MM.1S (cell line): Measurements from ENCODE around the gene SPSB3.

Experiments used
- DNase-seq: peaks from one replicate; pipeline ENCODE4 v3.0.0-alpha.2; 2015
- H2AFZ ChIP-seq: fragments of 300-600 bp; sonication (generic); 2 replicates; pipeline ENCODE4 v1.6.0; 2016; ENCODE audit warnings: antibody characterized with exemption, low read length
- H3F3A ChIP-seq: fragments of 300-600 bp; sonication (generic); 2 replicates; pipeline ENCODE4 v1.6.1; 2016; ENCODE audit warnings: mild to moderate bottlenecking, antibody characterized with exemption, low read length, moderate library complexity, mixed read lengths; ENCODE audit not compliant: insufficient read depth
- H3K27ac ChIP-seq: fragments of 300-600 bp; sonication (generic); 2 replicates; pipeline ENCODE4 v1.5.1; 2016; ENCODE audit warnings: mild to moderate bottlenecking, low read length
- H3K27me3 ChIP-seq: fragments of 300-600 bp; sonication (generic); replicated peaks from 2 replicates; pipeline ENCODE4 v1.6.0; 2016; ENCODE audit warnings: low read length; ENCODE audit not compliant: insufficient read depth
- H3K36me3 ChIP-seq: fragments of 300-600 bp; sonication (generic); replicated peaks from 2 replicates; pipeline ENCODE4 v1.6.1; 2016; ENCODE audit warnings: mild to moderate bottlenecking, low read length, mixed read lengths; ENCODE audit not compliant: insufficient read depth
- H3K4me1 ChIP-seq: fragments of 300-600 bp; sonication (generic); 2 replicates; pipeline ENCODE4 v1.6.1; 2016; ENCODE audit warnings: low read length, mixed read lengths
- H3K4me2 ChIP-seq: fragments of 300-600 bp; sonication (generic); 2 replicates; pipeline ENCODE4 v1.6.0; 2016; ENCODE audit warnings: low read depth, low read length
- H3K4me3 ChIP-seq: fragments of 300-600 bp; sonication (generic); 2 replicates; pipeline ENCODE4 v1.5.1; 2016; ENCODE audit warnings: low read length, mixed read lengths
- H3K79me2 ChIP-seq: fragments of 300-600 bp; sonication (generic); 2 replicates; pipeline ENCODE4 v1.6.1; 2016; ENCODE audit warnings: mixed run types, low read length, mixed read lengths
- H3K9ac ChIP-seq: fragments of 300-600 bp; sonication (generic); 2 replicates; pipeline ENCODE4 v1.6.1; 2016; ENCODE audit warnings: low read length, mixed read lengths
- H3K9me2 ChIP-seq: fragments of 300-600 bp; sonication (generic); replicated peaks from 2 replicates; pipeline ENCODE4 v1.6.1; 2016; ENCODE audit warnings: mild to moderate bottlenecking, low read length, mixed read lengths; ENCODE audit not compliant: insufficient read depth
- H3K9me3 ChIP-seq: fragments of 300-600 bp; sonication (generic); replicated peaks from 2 replicates; pipeline ENCODE4 v1.6.1; 2016; ENCODE audit warnings: mild to moderate bottlenecking, low read length, mixed read lengths; ENCODE audit not compliant: insufficient read depth
- H4K20me1 ChIP-seq: fragments of 300-600 bp; sonication (generic); 2 replicates; pipeline ENCODE4 v1.6.1; 2016; ENCODE audit warnings: mild to moderate bottlenecking, low read length, moderate library complexity, mixed read lengths; ENCODE audit not compliant: insufficient read depth
- EZH2 ChIP-seq: fragments of 300-600 bp; sonication (generic); optimal IDR thresholded peaks from 2 replicates; pipeline ENCODE3; 2017; ENCODE audit warnings: low read depth, mild to moderate bottlenecking, antibody characterized with exemption, low read length, mixed read lengths
- EZH2phosphoT487 ChIP-seq: fragments of 300-600 bp; sonication (generic); IDR thresholded peaks from 2 replicates; pipeline ENCODE4 v1.6.1; 2018; ENCODE audit warnings: antibody characterized with exemption, low read length
- TF ChIP-seq, protein P1 (sequence below): fragments of 300-600 bp; sonication (generic); IDR thresholded peaks from 2 replicates; pipeline ENCODE4 v1.5.1; 2016; ENCODE audit warnings: antibody characterized with exemption, low read length, mixed read lengths

Gene SPSB3

DNA sequence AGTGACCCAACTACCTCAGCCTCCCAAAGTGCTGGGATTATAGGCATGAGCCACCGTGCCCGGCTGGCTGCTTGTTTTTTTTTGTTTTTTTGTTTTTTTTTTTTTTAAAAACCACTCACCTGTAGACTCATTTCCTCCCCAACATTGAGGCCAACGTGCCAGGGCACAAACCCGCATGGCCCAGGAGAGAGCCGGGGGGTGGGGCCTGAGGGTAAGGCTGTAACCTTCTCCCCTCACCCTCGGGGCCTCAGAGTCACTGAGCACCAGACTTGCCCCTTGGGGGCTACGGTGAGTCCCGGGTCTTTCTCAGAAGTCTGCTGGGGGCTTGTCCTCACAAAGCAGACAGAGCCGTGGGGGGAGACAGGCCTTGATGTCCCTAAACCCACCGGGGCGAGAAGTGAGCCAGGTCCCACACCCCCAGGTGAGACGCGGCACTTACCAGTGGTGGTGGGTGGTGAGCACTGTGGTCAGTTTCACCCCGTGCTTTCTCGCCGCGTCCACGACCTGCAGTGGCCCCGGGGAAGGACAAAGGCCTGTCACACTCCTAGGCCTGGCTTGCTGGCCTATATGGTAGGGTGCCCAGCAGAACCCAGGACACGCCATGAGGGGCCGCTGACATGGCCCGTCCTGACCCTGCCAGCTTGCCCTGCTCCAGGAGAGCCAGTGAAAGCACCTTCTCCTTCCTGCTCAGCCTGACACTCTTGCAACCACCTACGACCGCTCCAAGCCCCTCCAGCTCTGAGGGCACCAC lies 39.7 kb upstream of the SPSB3 start:
- Histone ChIP-seq H3K27ac (no peak overlapping the region), H3F3A (peaks cover 6% of the 10 kb centered on the region)
- no peak for DNase-seq

DNA sequence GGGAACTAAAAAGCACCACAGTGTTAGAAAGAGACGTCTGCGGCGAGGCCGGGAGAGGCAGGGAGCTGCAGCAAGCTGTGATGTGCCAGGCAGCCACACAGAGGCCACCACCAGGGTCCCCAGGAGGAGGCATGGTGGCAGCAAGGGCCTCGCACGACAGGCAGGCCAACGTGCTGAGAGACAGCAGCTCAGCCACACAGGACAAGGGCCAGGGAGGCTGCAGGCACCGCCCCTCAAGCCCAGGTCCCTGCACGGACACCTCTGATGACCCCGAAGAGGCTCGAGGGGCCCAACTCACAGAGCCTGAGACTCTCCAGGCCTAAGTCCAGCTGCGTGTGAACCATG lies 38.5 kb upstream of the SPSB3 start:
- no peaks in the 10 kb centered on the region for H3K36me3 ChIP-seq

More for the DNA sequence above, 39.7 kb upstream of the SPSB3 start:
- no peaks in the 10 kb centered on the region for H4K20me1 ChIP-seq
- H3K4me1 ChIP-seq, result peaks cover 5% of the 10 kb centered on the region; the same call in 1 of the 2 replicates
- H3K36me3 ChIP-seq, result no peaks in the 10 kb centered on the region
- H3K9ac ChIP-seq, result no peak overlapping the region
- no peaks in the 10 kb centered on the region for H3K9me3 ChIP-seq
- no peak overlapping the region for H3K4me3 ChIP-seq
- no peak overlapping the region for H3K4me2 ChIP-seq
- no peaks in the 10 kb centered on the region for H3K27me3 ChIP-seq
- H3K79me2 ChIP-seq, result peaks cover 35% of the 10 kb centered on the region
- no peak overlapping the region for H2AFZ ChIP-seq
- TF ChIP-seq, protein P1, sequence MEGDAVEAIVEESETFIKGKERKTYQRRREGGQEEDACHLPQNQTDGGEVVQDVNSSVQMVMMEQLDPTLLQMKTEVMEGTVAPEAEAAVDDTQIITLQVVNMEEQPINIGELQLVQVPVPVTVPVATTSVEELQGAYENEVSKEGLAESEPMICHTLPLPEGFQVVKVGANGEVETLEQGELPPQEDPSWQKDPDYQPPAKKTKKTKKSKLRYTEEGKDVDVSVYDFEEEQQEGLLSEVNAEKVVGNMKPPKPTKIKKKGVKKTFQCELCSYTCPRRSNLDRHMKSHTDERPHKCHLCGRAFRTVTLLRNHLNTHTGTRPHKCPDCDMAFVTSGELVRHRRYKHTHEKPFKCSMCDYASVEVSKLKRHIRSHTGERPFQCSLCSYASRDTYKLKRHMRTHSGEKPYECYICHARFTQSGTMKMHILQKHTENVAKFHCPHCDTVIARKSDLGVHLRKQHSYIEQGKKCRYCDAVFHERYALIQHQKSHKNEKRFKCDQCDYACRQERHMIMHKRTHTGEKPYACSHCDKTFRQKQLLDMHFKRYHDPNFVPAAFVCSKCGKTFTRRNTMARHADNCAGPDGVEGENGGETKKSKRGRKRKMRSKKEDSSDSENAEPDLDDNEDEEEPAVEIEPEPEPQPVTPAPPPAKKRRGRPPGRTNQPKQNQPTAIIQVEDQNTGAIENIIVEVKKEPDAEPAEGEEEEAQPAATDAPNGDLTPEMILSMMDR, result no peak
- no peak for TF ChIP-seq EZH2phosphoT487
- H3K9me2 ChIP-seq, result no peaks in the 10 kb centered on the region

DNA sequence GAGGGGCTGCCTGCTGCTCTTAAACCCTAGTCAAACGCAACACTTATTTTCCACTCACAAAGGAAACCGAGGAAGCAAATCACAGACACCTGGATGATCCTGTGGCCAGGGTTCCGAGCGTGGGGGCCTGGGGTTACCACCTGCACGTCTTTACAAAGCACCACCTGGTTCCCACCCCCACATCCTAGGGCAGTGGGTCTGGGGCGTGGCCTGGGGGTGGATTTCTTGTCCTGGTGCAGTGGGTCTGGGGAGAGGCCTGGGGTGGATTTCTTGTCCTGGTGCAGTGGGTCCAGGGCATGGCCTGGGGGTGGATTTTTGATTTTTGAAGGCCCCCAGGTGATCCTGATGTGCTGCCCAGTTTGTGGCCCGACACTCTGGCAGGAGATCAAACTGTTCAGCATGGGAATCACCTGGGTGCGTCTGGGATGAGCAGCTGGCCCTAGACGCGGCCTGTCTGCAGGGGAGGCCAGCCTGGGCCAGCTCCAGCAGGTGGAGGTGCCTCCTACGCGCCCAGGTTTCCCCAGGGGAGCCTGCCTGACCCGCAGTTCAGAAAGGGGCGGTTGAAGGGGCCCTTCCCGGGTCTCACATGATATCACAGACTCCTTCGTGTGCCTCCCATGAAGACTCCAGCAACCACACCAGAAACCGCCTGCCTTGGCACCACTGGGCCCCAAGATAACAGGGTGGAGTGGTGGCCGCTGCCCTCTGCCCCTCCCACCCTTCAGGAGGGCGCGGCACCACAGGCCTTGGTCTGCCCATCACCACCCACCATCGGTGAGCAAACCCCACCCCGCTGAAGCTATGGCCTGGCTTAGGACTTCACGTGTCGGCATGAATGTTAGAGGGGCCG lies 38.0 kb upstream of the SPSB3 start:
- Histone ChIP-seq H3K27me3 (no peaks in the 10 kb centered on the region), H3K79me2 (peaks cover 29% of the 10 kb centered on the region), H3K9me2 (no peaks in the 10 kb centered on the region), H3K27ac (no peak overlapping the region), H3F3A (peaks cover 2% of the 10 kb centered on the region; the same call in 1 of the 2 replicates), H4K20me1 (no peaks in the 10 kb centered on the region), H3K4me2 (no peak overlapping the region), H3K4me1 (peaks cover 2% of the 10 kb centered on the region; the same call in 1 of the 2 replicates), H2AFZ (no peak overlapping the region), H3K9ac (no peak overlapping the region), H3K4me3 (no peak overlapping the region), H3K36me3 (no peaks in the 10 kb centered on the region), H3K9me3 (no peaks in the 10 kb centered on the region)
- no peak for DNase-seq
- TF ChIP-seq EZH2phosphoT487 (no peak), EZH2 (no peak)
- TF ChIP-seq, protein P1, result no peak

More for the DNA sequence above, 38.5 kb upstream of the SPSB3 start:
- Histone ChIP-seq H4K20me1 (no peaks in the 10 kb centered on the region), H3K4me1 (peaks cover 5% of the 10 kb centered on the region; the same call in 1 of the 2 replicates), H2AFZ (no peak overlapping the region), H3K27ac (no peak overlapping the region), H3K4me2 (no peak overlapping the region), H3K27me3 (no peaks in the 10 kb centered on the region), H3K9ac (no peak overlapping the region), H3K79me2 (peaks cover 35% of the 10 kb centered on the region), H3K9me2 (no peaks in the 10 kb centered on the region), H3F3A (peaks cover 6% of the 10 kb centered on the region), H3K9me3 (no peaks in the 10 kb centered on the region), H3K4me3 (no peak overlapping the region)
- no peak for DNase-seq
- TF ChIP-seq EZH2 (no peak), EZH2phosphoT487 (no peak)
- TF ChIP-seq, protein P1, result no peak
